Middle frontal gyrus (tissue), 1 donor: ENCODE results near the gene RERG.

Source experiments
- DNase-seq: peaks from one replicate; pipeline ENCODE4 v3.0.0-alpha.2; 2015; ENCODE audit warnings: low spot score; ENCODE audit errors: extremely low spot score

RERG gene

DNA sequence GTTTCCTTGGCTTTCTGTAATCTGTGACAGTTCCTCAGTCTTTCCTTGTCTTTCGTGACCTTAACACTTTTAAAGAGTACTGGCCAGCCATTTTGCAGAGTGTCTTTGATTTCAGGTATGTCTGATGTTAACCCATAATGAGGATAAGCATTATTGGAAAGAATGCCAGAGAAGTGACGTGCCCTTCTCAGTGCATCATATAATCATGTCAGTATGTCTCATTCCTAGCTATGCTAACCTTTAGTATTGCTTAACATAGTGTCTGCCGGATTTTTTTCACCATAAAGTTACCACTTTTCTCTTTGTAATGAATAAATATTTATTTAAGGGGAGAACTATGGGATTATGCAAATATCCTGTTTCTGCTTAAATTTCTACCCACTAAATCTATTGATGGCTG lies 28.5 kb downstream of the RERG start:
- DNase-seq: no peak

DNA sequence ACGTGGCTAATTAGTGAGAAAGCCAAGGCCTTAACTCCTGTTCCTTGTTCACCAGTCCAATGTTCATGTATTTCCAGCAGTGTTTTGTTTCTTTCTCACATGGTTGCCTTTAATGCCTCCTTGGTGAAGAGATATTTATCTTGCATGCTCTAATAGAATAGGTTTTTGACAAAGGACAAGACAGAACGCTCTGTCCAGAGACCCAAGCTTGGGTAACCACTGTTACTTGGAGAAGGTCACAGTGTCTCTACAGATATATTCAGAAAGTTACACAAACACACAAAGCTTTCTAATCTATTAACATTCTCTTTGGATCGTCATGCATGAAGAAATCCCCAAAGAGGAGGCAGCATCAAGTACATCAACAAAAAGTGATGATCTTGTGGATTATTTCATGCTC lies 33.1 kb downstream of the RERG start:
- no peak for DNase-seq

DNA sequence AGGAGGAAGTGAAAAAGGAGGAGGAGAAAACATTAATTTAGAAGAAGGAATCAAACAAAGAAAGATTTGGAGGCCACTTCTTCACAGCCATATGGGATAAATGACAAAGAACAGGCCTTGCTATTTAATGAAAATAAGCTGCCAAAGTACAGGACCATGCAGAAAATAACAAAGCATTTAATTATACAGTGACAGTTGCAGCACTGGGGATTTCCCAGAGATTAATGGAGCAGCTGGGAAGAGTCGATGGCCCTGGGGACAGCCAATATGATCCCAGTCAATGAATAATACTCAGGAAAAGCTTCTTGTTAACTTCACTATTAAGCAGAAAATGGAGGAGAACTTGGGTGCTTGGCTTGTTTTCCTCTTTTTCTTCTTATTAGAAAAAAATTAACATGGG lies 34.6 kb downstream of the RERG start:
- no peak for DNase-seq

DNA sequence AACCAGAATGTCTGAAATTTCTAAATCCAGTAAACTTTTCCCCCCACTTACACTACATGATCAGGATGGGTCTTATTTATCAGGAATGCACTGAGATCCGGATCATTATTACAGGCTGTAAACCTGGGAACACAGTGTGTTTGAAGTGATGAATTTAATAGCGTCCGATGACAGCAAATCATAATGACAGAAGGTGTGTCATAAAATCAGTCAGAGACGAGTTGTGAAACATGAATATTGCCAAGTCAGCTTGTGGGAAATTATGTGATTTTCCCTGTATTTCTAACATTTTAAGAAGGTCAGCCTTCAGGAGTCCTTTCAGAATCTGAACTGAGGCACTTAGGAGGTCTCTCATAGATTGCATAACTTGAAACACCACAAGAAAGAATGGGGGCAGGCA lies 36.7 kb downstream of the RERG start:
- no peak for DNase-seq

DNA sequence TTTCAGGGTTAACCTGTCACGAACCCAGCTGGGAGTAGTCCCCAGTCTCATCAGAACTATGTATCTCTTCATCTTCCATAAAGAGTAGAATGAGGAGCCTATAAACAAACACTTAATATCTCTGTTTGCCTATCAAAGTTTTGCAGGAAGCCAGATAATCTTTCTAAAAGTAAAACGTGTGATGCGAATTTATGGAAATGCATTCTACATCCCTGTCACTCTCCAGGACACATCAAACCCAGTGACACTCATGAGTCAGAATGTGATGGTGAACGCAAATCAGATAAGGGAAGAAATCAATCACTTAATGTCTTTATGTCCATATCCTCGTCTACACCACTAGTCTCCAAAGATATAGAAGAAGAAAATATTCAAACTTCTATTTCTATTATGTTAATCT lies 37.4 kb downstream of the RERG start:
- no peak for DNase-seq

DNA sequence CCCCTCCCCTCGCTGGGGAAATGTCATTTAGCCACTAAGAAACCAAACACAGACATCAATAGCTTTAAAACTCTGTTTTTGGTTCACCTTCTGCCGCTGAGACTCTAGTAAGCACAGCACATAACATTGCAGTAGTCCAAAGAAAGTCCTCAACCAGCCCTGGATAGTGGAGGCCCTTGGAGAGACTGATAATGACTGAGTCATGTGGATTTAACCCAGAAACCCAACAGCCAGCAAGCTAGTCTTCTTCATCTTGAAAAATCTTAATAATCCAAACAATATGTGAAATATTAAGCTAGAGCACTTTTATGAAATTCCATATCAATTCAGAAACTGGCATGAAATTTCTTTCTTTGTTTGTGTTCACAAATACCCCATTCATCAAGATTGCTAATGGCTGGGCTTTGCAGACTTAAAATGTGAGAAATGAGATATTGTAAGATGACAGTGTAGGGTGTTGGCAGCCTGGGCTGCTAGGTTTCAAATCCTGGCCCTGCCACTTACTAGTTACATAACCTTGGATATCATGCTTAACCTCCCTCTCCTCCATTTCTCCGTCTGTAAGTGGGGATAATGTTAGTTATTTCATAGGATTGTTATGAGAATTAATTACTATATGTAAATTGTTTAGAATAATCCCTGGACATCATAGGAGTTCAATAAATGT lies 40.1 kb downstream of the RERG start:
- no peak for DNase-seq

DNA sequence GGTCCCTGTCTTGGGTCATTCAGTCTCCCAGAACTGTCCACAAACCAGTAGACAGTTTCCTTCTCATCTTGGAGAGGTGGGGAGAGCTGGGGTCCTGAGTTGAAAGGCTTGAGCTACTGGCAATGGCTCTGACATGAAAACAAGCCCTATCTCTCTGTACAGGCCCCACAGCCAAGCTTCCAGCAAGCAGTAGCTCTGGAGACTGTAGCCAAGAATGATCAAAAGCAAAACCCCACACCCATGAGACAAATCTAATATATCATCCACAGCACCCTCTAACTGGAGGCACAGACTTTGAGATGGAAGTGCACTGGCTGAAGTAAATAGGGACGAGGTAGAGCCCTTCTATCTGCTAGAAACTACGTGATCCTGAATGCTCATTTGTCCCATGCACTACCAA lies 40.9 kb downstream of the RERG start:
- DNase-seq: no peak

DNA sequence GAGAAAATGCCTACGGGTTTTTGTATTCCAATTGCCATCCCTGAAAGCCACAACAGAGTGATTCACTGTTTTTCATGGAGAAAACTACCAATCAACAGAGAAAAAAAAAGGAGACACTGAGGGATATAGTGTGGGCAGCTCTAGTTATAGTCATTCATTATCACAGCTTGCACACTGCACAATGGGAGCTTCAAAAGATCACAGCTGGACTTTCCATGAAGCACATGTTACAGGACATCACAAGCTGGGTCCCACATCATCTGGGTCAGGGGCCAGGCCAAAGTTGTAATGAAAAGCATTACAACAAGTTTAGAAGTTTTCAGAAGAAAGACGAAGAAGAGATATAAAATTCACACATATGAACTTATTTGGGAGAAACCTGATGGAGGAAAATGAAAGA lies 41.5 kb downstream of the RERG start:
- no peak for DNase-seq

DNA sequence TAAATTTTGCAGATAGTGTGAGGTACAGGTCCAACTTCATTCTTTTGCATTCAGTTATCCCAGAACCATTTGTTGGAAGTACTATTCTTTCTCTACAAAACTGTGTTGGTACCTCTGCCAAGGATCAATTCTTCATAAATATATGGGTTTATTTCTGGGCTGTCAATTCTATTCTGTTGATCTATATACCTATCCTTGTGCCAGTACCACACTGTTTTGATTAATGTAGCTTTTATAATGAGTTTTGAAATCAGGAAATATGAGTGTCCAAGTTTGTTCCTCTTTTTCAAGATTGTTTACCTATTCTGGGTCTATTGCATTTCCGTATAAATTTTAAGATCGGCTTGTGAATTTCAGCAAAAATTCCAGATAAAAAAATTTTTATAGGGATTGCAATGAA lies 48.1 kb downstream of the RERG start:
- no peak for DNase-seq

DNA sequence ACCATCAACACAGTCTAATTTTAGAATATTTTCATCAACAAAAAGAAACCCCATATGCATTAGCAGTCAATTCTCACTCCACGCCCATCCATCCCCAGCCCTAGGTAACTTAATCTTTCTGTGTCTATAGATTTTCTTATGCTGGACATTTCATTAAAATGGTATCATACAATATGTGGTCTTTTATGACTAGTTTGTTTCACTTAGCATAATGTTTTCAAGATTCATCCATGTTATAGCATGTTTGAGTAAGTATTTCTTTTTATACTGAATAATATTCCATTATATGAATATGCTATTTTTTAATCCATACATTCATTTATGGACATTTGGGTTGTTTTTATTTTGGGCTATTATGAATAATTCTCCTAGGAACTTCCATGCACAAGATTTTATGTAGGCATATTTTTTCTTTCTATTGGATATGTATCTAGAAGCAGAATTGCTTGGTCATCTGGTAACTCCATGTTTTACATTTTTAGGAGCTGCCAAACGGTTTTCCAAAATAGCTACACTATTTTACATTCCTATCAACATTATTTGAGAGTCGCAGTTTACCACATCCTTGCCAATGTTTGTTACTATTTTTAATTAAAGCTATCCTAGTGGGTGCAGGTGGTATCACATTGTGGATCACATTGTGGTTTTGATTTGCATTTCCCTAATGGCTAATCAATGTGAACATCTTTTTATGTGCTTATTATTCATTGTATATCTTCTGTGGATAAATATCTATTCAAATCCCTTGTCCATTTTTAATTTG lies 49.0 kb downstream of the RERG start:
- DNase-seq: no peak

DNA sequence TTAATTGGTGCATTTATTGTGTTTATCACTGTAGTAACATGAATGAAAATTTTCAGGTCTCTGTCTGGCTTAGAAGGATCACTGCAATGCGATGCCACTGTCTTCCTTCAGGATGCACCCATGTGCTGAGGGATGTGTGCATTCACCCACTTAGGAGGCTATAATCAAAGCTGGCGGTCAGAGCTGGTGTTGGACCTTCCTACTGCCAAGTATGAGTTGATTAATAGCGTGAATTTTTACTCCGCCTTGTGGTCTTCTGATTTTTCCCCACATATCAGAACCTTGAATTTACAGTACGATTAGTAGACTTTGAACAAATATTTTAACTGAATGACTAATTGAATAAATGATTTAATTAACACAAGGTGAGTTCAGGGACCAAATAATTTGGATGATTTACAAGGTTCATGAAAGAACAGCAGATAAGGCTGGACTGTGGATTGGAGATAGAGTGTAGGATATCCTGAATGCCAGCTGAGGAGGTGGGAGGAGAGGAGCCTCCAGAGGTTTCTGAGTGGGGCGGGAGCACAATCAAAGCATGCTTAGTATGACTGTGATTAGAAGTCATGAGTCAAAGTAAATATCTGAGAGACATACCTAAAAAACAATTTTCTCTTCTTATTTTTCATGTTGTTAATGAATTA lies 50.1 kb downstream of the RERG start:
- no peak for DNase-seq

DNA sequence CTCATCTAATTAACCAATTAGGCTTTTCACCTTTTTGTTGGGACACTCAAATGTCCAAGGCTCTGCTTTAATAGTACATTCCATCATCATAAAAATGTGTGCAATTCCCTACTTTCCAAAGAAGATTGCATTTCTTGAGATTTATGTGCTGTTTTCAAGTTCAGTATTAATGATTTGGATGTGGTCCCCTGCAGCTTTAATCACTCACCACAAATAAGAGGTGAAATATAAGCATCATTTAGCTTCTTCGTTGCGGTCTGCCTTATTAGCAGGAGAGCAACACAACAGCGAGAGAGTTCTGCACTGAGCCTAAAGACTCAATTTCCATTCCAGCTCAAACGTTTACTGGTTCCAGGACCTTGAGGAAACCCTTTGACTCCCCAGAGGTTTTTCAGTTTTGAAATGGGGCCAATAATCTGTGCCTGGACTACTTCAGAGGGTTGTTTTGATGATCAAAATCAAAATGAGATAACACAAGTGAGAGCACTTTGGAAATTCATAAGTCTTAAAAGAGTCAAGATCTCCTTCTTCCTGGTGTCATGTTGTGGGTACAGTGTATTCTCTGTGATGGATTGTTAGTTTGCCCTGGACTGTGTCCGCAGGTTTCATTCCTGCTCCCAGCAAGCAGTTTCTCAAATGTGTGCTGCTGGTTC lies 53.1 kb downstream of the RERG start:
- DNase-seq: no peak

DNA sequence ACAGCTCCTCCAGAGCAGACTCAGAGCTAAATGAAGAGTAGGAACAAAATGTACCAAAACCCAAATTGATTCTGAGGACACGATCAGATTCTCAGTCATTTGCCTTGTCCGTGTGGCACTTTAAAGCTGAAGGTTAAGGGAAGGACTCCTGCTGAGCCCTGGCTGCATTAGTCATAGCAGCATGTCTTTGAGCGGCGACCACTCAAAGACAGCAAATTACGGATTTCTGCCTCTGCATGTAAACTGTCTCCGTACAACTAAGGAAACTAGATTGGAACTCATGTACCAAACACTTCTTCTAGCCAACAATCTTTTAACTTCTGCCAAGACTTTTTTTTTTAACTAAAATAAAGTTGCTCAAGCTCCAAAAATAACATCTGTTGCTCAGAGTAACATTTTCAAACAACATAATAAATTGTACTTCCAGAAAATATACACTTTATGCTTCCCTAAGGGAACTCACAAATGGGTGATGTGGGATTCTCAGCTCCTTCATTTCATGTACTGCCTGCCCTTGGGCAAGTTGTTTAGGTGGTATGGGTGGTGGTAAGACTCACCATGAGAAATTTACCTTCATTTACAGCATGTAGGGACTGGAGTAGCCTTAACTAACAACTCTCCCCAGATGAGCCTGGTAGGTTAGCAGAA lies 56.1 kb downstream of the RERG start:
- DNase-seq: no peak

DNA sequence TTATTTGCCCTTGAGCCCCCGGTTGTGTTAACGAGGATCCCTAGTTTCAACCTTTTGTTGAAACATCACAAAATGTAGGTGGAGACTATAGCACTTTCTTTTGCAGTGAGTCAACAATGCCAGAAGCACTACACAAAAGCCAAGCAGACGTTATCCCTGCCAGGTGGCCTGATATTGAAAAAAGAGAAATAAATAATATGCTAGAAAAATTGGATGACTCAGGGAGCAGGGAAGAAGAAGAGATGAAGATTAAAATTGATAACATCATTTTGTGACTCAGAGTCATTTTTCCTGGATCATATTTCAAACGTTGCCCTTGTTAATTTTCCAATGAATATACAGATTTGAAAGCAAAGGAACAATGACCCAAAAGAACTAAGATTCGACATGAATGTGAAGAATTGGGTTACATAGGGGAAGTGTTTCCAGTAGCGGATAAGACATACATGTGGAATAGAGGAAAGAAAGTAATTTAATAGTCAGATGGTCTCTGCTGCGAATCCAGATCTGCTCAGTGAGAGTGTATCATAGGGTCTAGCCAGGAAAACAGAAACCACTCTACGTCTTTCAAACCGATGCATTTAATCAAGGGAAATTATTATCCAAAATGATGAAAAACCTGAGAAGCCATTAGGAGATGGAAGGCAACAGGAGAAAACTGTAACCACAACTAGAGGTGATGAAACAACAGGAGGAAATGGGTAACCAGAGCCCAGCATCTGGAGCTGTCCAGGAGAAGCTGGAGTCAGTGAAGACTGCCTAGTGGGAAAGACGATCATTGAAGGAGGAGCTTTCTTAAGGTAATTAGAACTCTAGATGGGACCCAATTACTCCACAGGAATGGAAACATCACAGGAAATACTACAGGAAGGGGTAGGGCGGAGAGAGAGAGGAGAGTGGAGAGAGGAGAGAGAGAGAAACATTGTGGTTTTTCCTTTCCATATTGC lies 57.9 kb downstream of the RERG start:
- DNase-seq: no peak

DNA sequence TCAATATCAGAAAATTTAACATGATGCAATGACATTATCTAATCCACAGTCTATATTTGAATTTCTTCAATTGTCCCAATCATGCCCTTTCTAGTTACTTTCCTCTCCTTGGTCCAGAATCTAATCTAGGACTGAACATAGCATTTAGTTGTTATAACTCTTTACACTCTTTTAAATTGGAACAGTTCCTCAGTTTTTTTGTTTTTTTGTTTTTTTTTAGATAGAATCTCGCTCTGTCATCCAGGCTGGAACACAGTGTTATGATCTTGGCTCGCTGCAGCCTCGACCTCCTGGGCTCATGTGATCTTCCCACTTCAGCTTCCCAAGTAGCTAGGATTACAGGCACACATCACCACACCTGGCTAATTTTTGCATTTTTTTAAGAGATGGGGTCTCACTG lies 63.1 kb downstream of the RERG start:
- no peak for DNase-seq

DNA sequence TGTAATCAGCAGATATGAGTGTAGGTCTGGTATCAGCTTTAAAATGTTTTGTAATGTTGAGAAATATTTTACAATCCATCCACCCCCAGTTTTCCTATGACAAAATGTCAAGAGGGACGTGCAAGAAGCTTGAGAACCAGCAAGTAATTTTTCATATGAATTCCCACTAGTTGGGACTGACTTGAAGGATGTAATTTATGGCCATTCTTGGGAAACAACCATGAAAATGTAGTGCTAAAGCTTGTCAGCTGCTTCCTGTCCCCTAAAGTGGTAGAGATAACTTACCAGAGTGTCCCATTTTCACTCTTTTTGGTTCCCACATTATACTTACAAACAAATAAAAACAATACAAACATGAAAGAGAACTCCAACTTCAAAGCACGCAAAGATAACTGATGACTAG lies 63.9 kb downstream of the RERG start:
- DNase-seq: no peak

DNA sequence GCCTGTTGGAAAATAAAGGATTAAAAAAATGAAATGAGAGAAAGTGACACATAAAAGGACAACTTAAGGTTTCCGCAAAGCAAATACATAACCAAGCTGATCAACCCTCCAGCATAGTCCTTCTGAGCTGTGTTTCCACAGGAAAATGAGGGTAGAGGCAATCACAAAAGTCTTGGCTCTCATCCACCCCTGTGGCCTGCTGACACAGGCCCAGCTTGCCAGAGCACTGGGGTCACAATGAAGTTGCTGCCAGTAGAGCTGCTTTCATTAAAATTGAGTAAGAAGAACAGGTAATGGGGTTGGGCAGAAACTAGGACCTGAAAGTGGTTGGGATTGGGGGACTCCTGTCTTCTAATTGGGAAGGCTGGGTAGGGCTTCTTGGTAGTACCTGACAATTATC lies 65.9 kb downstream of the RERG start:
- DNase-seq: no peak

DNA sequence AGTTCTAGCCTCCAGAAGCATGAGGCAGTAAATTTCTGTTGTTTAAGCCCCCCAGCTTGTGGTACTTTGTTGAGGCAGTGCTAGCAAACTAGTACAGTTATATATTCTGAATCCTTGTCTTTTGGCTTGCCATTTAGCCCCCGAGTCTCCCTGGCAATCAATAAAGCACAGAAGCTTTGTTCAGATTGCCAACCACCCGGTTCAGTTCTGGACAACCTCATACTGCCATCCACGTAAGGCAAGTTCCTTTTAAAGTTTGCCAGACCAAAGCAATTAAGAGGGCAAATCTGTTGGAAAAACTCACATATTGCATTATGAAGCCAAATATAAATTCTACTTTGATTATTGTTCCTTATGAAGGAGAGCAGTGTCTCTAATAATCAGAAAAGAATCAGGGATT lies 67.1 kb downstream of the RERG start:
- no peak for DNase-seq

DNA sequence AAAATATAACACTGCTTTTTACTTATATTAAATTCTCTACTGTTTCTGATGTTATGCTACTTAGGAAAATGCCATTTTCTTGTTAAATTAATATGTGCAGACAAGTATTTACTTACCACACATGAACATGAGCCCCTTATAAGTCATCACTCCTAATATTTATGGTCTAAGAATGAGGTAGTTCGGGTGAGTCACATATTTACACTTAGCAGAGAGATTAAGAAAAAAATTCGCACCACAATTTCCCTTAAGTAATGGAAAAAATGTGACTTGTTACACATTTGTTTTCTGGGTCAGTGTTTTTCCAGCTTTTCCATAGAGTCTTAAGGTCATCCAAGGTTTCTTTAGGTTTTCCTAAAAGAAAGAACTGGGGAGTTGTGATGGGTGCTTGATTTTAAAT lies 68.3 kb downstream of the RERG start:
- DNase-seq: no peak

DNA sequence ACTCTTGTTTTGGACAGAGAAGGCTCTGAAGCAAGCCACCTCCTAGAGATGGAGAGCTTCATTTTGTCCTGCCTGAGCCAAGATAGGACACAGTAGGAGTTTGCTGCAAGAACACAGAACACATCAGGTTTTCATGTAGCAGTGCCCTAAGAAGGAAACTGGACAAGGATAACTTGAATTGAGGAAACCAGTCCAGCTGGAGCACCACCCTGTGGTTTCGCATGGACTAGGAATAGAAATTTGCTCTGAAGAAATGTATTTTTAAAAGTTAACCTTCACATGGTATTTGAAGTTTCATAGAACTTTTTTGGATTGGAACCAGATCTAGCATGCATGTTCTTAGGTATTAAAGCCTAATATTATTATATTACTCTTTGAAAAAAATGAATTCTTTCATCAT lies 68.8 kb downstream of the RERG start:
- no peak for DNase-seq
